ENCODE results near the gene KRABD2.

KRABD2 gene

DNA sequence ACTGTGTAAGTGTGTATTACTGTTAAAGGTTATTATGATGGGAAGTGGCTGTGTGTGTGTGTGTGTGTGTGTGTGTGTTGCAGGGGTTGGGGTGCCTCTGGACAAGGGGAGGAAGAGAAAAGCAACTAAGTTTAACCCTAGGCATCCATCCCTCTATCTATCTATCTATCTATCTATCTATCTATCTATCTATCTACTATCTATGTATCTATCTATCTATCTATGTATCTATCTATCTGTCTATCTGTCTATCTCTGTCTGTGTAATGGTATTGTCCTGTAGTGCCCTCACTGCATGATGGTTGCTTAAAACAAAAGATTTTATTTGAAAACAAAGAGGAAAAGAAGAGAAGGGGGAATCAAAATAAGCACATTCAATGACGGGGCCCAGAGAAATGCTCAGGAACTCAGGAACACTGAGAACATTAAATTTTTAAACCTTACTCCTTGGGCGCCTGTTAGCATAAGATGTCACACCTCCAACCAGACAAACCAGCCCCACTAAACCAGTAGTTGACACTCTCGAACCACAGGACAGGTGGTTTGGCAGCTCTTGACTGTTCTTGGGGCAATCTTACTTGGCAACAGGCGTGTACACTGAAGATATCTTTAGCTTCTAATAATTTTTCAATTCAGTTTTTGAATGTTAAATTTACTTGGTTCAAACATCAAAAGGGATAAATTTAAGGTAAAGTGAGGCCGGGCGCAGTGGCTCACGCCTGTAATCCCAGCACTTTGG lies 11.6 kb upstream of the KRABD2 start:
- TF ChIP-seq EP300 (IDR thresholded peaks at IDR 0.05; ENCODE audit: borderline replicate concordance) (no peak), REST (IDR thresholded peaks at IDR 0.05; ENCODE audit: low read depth) (no peak)

GRCh38 chr17:8386841-8387240 lies 10.3 kb upstream of the KRABD2 start:
- TF ChIP-seq CREB1 (IDR thresholded peaks at IDR 0.05; ENCODE audit: low read depth) (no peak), EP300 (IDR thresholded peaks at IDR 0.05; ENCODE audit: borderline replicate concordance) (no peak), YY1 (IDR thresholded peaks at IDR 0.05; ENCODE audit: low read depth) (no peak), RAD21 (IDR thresholded peaks at IDR 0.05; ENCODE audit: low read depth) (no peak), REST (IDR thresholded peaks at IDR 0.05; ENCODE audit: low read depth) (no peak), CEBPB (IDR thresholded peaks at IDR 0.05) (no peak), FOXM1 (IDR thresholded peaks at IDR 0.05; ENCODE audit: borderline replicate concordance, low read depth) (no peak), EGR1 (IDR thresholded peaks at IDR 0.05) (no peak), ZBTB7A (IDR thresholded peaks at IDR 0.05; ENCODE audit: low read depth) (no peak), NFIC (IDR thresholded peaks at IDR 0.05) (no peak), USF1 (IDR thresholded peaks at IDR 0.05) (no peak), TAF1 (IDR thresholded peaks at IDR 0.05; ENCODE audit: low read depth) (no peak), TCF12 (IDR thresholded peaks at IDR 0.05; ENCODE audit: low read depth) (no peak), TEAD4 (IDR thresholded peaks at IDR 0.05) (no peak)
- TF ChIP-seq, protein P1, sequence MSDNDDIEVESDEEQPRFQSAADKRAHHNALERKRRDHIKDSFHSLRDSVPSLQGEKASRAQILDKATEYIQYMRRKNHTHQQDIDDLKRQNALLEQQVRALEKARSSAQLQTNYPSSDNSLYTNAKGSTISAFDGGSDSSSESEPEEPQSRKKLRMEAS (IDR thresholded peaks at IDR 0.05): no peak

DNA sequence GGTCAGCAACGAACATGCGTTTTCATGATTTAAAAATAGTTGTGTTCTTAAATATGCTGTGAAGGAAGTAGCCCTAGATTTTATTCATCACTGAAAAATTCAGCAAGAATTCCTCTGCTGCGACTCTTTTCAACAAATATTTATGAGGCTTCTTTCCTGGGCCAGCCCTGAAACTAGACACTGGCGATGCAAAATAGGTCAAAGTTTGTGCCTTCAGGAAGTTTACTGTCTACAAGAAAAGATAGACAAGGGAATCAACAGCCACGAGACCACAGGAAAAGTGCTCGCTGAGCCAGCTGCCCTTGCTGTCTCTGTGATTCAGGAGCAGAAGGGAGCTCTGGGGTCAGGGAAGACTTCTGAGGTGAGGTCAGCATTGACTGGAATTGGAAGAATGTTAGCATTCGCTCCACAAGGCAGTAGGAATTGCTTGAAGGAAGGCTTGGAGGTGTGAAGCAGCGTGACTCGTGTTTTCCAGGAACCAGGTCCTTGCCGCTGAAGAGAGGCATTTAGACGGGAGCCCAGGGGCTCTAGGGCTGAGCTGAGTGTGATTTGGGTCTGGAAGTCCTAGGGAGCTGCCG lies 8.4 kb upstream of the KRABD2 start:
- TF ChIP-seq CEBPB (IDR thresholded peaks at IDR 0.05): no peak
- peak; percentile 68; the same call in 1 of the 2 replicates for TF ChIP-seq TEAD4 (IDR thresholded peaks at IDR 0.05)
- TF ChIP-seq, protein P1 (IDR thresholded peaks at IDR 0.05): peak; percentile 62

- TF ChIP-seq TAF1 (IDR thresholded peaks at IDR 0.05; ENCODE audit: low read depth) (peak; percentile 97; the same call in 1 of the 2 replicates), REST (IDR thresholded peaks at IDR 0.05; ENCODE audit: low read depth) (no peak), TCF12 (IDR thresholded peaks at IDR 0.05; ENCODE audit: low read depth) (peak; percentile 76), USF1 (IDR thresholded peaks at IDR 0.05) (peak; percentile 5), EP300 (IDR thresholded peaks at IDR 0.05; ENCODE audit: borderline replicate concordance) (no peak), YY1 (IDR thresholded peaks at IDR 0.05; ENCODE audit: low read depth) (peak; percentile 91), EGR1 (IDR thresholded peaks at IDR 0.05) (peak; percentile 50; the same call in 1 of the 2 replicates), CEBPB (IDR thresholded peaks at IDR 0.05) (peak; percentile 95), RAD21 (IDR thresholded peaks at IDR 0.05; ENCODE audit: low read depth) (peak; percentile 50; the same call in 1 of the 2 replicates), FOXM1 (IDR thresholded peaks at IDR 0.05; ENCODE audit: borderline replicate concordance, low read depth) (peak; percentile 39; the same call in 1 of the 2 replicates), NFIC (IDR thresholded peaks at IDR 0.05) (peak; percentile 20; the same call in 1 of the 2 replicates), ZBTB7A (IDR thresholded peaks at IDR 0.05; ENCODE audit: low read depth) (peak; percentile 43; the same call in 1 of the 2 replicates), TEAD4 (IDR thresholded peaks at IDR 0.05) (no peak; the same call in 1 of the 2 replicates), CREB1 (IDR thresholded peaks at IDR 0.05; ENCODE audit: low read depth) (0 out of 2 replicates have a peak, but pooled peaks have one; percentile 41)
- TF ChIP-seq, protein P1 (IDR thresholded peaks at IDR 0.05): peak; percentile 74; the same call in 1 of the 2 replicates
These were observed 6.8 kb upstream of the KRABD2 start, which contains the start of gene RPL26 for GRCh38 chr17:8383143-8383822. Gene RPL26, minus strand, starts transcription at chr17:8383193. Its CDS starts 883 bp downstream, at chr17:8382310.

All from Ishikawa (cell line).